Measurements from ENCODE around the gene MIPEP.

Gene MIPEP

GRCh38 chr13:23858546-23858945 lies 30.7 kb downstream of the MIPEP start:
- FAIRE-seq (no peak), DNase-seq (ENCODE audit: insufficient read length) (no peak)
- no peak for TF ChIP-seq POLR2AphosphoS5 (IDR thresholded peaks at IDR 0.05; ENCODE audit: low read depth, low read length)
- no peak for TF ChIP-seq TAF1 (IDR thresholded peaks at IDR 0.05; ENCODE audit: borderline replicate concordance, low read depth, low read length)
- no peak for TF ChIP-seq POLR2A (IDR thresholded peaks at IDR 0.05; ENCODE audit: low read depth, low read length)

GRCh38 chr13:23856008-23856750 lies 33.0 kb downstream of the MIPEP start:
- no peak for DNase-seq (ENCODE audit: insufficient read length)
- TF ChIP-seq TAF1 (IDR thresholded peaks at IDR 0.05; ENCODE audit: borderline replicate concordance, low read depth, low read length) (no peak), POLR2A (IDR thresholded peaks at IDR 0.05; ENCODE audit: low read depth, low read length) (no peak), POLR2AphosphoS5 (IDR thresholded peaks at IDR 0.05; ENCODE audit: low read depth, low read length) (no peak)
- peak; percentile 38 for FAIRE-seq

GRCh38 chr13:23855360-23855759 lies 33.8 kb downstream of the MIPEP start:
- no peak for DNase-seq (ENCODE audit: insufficient read length)
- no peak for TF ChIP-seq TAF1 (IDR thresholded peaks at IDR 0.05; ENCODE audit: borderline replicate concordance, low read depth, low read length)
- no peak for TF ChIP-seq POLR2A (IDR thresholded peaks at IDR 0.05; ENCODE audit: low read depth, low read length)
- TF ChIP-seq POLR2AphosphoS5 (IDR thresholded peaks at IDR 0.05; ENCODE audit: low read depth, low read length) = no peak
- no peak for FAIRE-seq

- DNase-seq (ENCODE audit: insufficient read length) (no peak), FAIRE-seq (no peak)
- TF ChIP-seq TAF1 (IDR thresholded peaks at IDR 0.05; ENCODE audit: borderline replicate concordance, low read depth, low read length) = no peak
- no peak for TF ChIP-seq POLR2AphosphoS5 (IDR thresholded peaks at IDR 0.05; ENCODE audit: low read depth, low read length)
These were observed 36.8 kb downstream of the MIPEP start for GRCh38 chr13:23852351-23852750.

- no peak for FAIRE-seq
- no peak for TF ChIP-seq TAF1 (IDR thresholded peaks at IDR 0.05; ENCODE audit: borderline replicate concordance, low read depth, low read length)
- no peak for TF ChIP-seq POLR2AphosphoS5 (IDR thresholded peaks at IDR 0.05; ENCODE audit: low read depth, low read length)
- TF ChIP-seq POLR2A (IDR thresholded peaks at IDR 0.05; ENCODE audit: low read depth, low read length) = no peak
These were observed 38.1 kb downstream of the MIPEP start for GRCh38 chr13:23851106-23851505.

GRCh38 chr13:23850134-23850533 lies 39.1 kb downstream of the MIPEP start:
- TF ChIP-seq POLR2AphosphoS5 (IDR thresholded peaks at IDR 0.05; ENCODE audit: low read depth, low read length) (no peak), TAF1 (IDR thresholded peaks at IDR 0.05; ENCODE audit: borderline replicate concordance, low read depth, low read length) (no peak), POLR2A (IDR thresholded peaks at IDR 0.05; ENCODE audit: low read depth, low read length) (no peak)
- DNase-seq (ENCODE audit: insufficient read length) (no peak), FAIRE-seq (peak; percentile 74)

More at GRCh38 chr13:23851106-23851505, 38.1 kb downstream of the MIPEP start:
- DNase-seq (ENCODE audit: insufficient read length) = no peak

- DNase-seq (ENCODE audit: insufficient read length) (no peak), FAIRE-seq (peak; percentile 68)
- TF ChIP-seq POLR2AphosphoS5 (IDR thresholded peaks at IDR 0.05; ENCODE audit: low read depth, low read length) = no peak
- no peak for TF ChIP-seq TAF1 (IDR thresholded peaks at IDR 0.05; ENCODE audit: borderline replicate concordance, low read depth, low read length)
- no peak for TF ChIP-seq POLR2A (IDR thresholded peaks at IDR 0.05; ENCODE audit: low read depth, low read length)
These were observed 39.5 kb downstream of the MIPEP start for GRCh38 chr13:23849670-23850069.

- no peak for TF ChIP-seq POLR2A (IDR thresholded peaks at IDR 0.05; ENCODE audit: low read depth, low read length)
- TF ChIP-seq TAF1 (IDR thresholded peaks at IDR 0.05; ENCODE audit: borderline replicate concordance, low read depth, low read length) = no peak
- no peak for TF ChIP-seq POLR2AphosphoS5 (IDR thresholded peaks at IDR 0.05; ENCODE audit: low read depth, low read length)
- peak; percentile 89 for FAIRE-seq
- no peak for DNase-seq (ENCODE audit: insufficient read length)
These were observed 40.5 kb downstream of the MIPEP start for GRCh38 chr13:23848646-23849141.

- TF ChIP-seq TAF1 (IDR thresholded peaks at IDR 0.05; ENCODE audit: borderline replicate concordance, low read depth, low read length) (no peak), POLR2AphosphoS5 (IDR thresholded peaks at IDR 0.05; ENCODE audit: low read depth, low read length) (no peak)
- FAIRE-seq (peak; percentile 27), DNase-seq (ENCODE audit: insufficient read length) (no peak)
These were observed 41.2 kb downstream of the MIPEP start for GRCh38 chr13:23848019-23848418.

GRCh38 chr13:23847497-23847896 lies 41.7 kb downstream of the MIPEP start:
- no peak for TF ChIP-seq TAF1 (IDR thresholded peaks at IDR 0.05; ENCODE audit: borderline replicate concordance, low read depth, low read length)
- no peak for TF ChIP-seq POLR2AphosphoS5 (IDR thresholded peaks at IDR 0.05; ENCODE audit: low read depth, low read length)
- no peak for TF ChIP-seq POLR2A (IDR thresholded peaks at IDR 0.05; ENCODE audit: low read depth, low read length)
- DNase-seq (ENCODE audit: insufficient read length) = no peak

GRCh38 chr13:23845105-23845725 lies 44.0 kb downstream of the MIPEP start:
- TF ChIP-seq POLR2A (IDR thresholded peaks at IDR 0.05; ENCODE audit: low read depth, low read length) (no peak), TAF1 (IDR thresholded peaks at IDR 0.05; ENCODE audit: borderline replicate concordance, low read depth, low read length) (no peak), POLR2AphosphoS5 (IDR thresholded peaks at IDR 0.05; ENCODE audit: low read depth, low read length) (no peak)
- no peak for DNase-seq (ENCODE audit: insufficient read length)
- FAIRE-seq = peak; percentile 88

More at GRCh38 chr13:23847497-23847896, 41.7 kb downstream of the MIPEP start:
- FAIRE-seq = peak; percentile 38

GRCh38 chr13:23844132-23844531 lies 45.1 kb downstream of the MIPEP start:
- DNase-seq (ENCODE audit: insufficient read length) (no peak), FAIRE-seq (no peak)
- TF ChIP-seq POLR2A (IDR thresholded peaks at IDR 0.05; ENCODE audit: low read depth, low read length) (no peak), TAF1 (IDR thresholded peaks at IDR 0.05; ENCODE audit: borderline replicate concordance, low read depth, low read length) (no peak), POLR2AphosphoS5 (IDR thresholded peaks at IDR 0.05; ENCODE audit: low read depth, low read length) (no peak)

All from GM12892 (cell line).